Keratinocyte (primary cell): ENCODE results near the gene ADAM12. TPM values are rescaled to one million over a fixed set of nuclear protein-coding genes. Genes with fewer than 3 reads are reported as not detected.

ENCODE experiments used
- DNase-seq: peaks from one replicate; pipeline ENCODE4 v3.0.0-alpha.2; 2011; ENCODE audit warnings: low read depth, missing footprints, low spot score
- FAIRE-seq: peaks from 2 replicates; lab custom pipeline; 2011; peaks lifted over from hg19 to GRCh38; lab: Jason Lieb, UNC
- H2AFZ ChIP-seq: 2 replicates; pipeline ENCODE4 v1.6.0; 2012; ENCODE audit warnings: low read length, control low read depth, inconsistent platforms; ENCODE audit not compliant: control insufficient read depth
- H3K27ac ChIP-seq: 2 replicates; pipeline ENCODE4 v1.5.1; 2011; ENCODE audit warnings: low read length; ENCODE audit not compliant: control insufficient read depth, insufficient read depth
- H3K27me3 ChIP-seq: 3 replicates; pipeline ENCODE4 v1.6.0; 2011; ENCODE audit warnings: low read length; ENCODE audit not compliant: control insufficient read depth, insufficient read depth; ENCODE audit errors: extremely low read depth
- H3K36me3 ChIP-seq, 2 experiments: 2 replicates in 1 of 2; 3 replicates in 1 of 2; pipeline ENCODE4 v1.5.1; 2011; ENCODE audit warnings: low read length in 2 of 2, mild to moderate bottlenecking in 1 of 2; ENCODE audit not compliant: control insufficient read depth in 2 of 2, insufficient read depth in 2 of 2; ENCODE audit errors: extremely low read depth in 1 of 2
- H3K4me1 ChIP-seq: 3 replicates; pipeline ENCODE4 v1.5.1; 2011; ENCODE audit warnings: low read length; ENCODE audit not compliant: control insufficient read depth, insufficient read depth; ENCODE audit errors: extremely low read depth
- H3K4me2 ChIP-seq: 3 replicates; pipeline ENCODE4 v1.6.0; 2011; ENCODE audit warnings: low read depth, low read length; ENCODE audit not compliant: control insufficient read depth, insufficient read depth; ENCODE audit errors: extremely low read depth
- H3K4me3 ChIP-seq, 3 experiments: fragments of 200-600 bp in 1 of 3; sonication (generic) in 1 of 3; 2 replicates in 2 of 3; 3 replicates in 1 of 3; pipeline ENCODE4 v1.5.1; 2011 to 2016; ENCODE audit warnings: low read length in 3 of 3, mild to moderate bottlenecking in 3 of 3, control low read depth in 2 of 3, inconsistent platforms in 1 of 3, low read depth in 1 of 3, mixed read lengths in 1 of 3, mixed run types in 1 of 3, moderate library complexity in 1 of 3; ENCODE audit not compliant: control insufficient read depth in 2 of 3, insufficient read depth in 2 of 3; ENCODE audit errors: extremely low read depth in 1 of 3
- H3K79me2 ChIP-seq: 2 replicates; pipeline ENCODE4 v1.6.0; 2012; ENCODE audit warnings: low read length; ENCODE audit not compliant: control insufficient read depth, insufficient read depth
- H3K9ac ChIP-seq: 3 replicates; pipeline ENCODE4 v1.6.0; 2011; ENCODE audit warnings: low read length; ENCODE audit not compliant: control insufficient read depth, insufficient read depth; ENCODE audit errors: extremely low read depth
- H3K9me1 ChIP-seq: 3 replicates; pipeline ENCODE4 v1.6.0; 2011; ENCODE audit warnings: low read length; ENCODE audit not compliant: control insufficient read depth, insufficient read depth; ENCODE audit errors: extremely low read depth
- H3K9me3 ChIP-seq: 2 replicates; pipeline ENCODE4 v1.5.1; 2012; ENCODE audit warnings: low read depth, low read length; ENCODE audit not compliant: control insufficient read depth
- H4K20me1 ChIP-seq: 3 replicates; pipeline ENCODE4 v1.6.0; 2011; ENCODE audit warnings: low read length; ENCODE audit not compliant: control insufficient read depth, insufficient read depth; ENCODE audit errors: extremely low read depth
- EZH2 ChIP-seq: IDR thresholded peaks from one replicate; pipeline ENCODE4 v1.6.1; 2012; ENCODE audit warnings: inconsistent platforms, mild to moderate bottlenecking, low read length, moderate library complexity
- dilution Hi-C: fragments of 300-500 bp; cut with MboI; formaldehyde crosslinking; loops from one replicate; pipeline ENCODE4 v1.7.0; 2020; ENCODE audit warnings: low sequenced_read_pairs; ENCODE audit not compliant: extremely low pct_ligation_motif_present
- polyA plus RNA-seq, 5 experiments: library from polyadenylated mRNA; depleted of rRNA in 3 of 5; stranded (reverse) in 3 of 5; stranded (forward) in 1 of 5; unstranded in 1 of 5; fragments of >200 nt; gene quantifications; 1 replicate in 1 of 5; 2 replicates in 3 of 5; 3 replicates in 1 of 5; pipeline versions ENCODE4 v1.2.1 to v1.2.3, GENCODE V29; 2011 to 2012; ENCODE audit warnings: missing spikeins in 2 of 5, low read depth in 1 of 5, low replicate concordance in 1 of 5
- TF ChIP-seq, protein P1 (sequence below), 3 experiments: IDR thresholded peaks in 1 of 3; conservative IDR thresholded peaks in 1 of 3; optimal IDR thresholded peaks in 1 of 3; 2 replicates in 2 of 3; 3 replicates in 1 of 3; pipeline versions ENCODE3 to v1.5.1; 2011; ENCODE audit warnings: low read length in 3 of 3, mild to moderate bottlenecking in 3 of 3, moderate library complexity in 2 of 3, control low read depth in 1 of 3, inconsistent platforms in 1 of 3; ENCODE audit not compliant: insufficient read depth in 2 of 3; ENCODE audit errors: extremely low read depth in 1 of 3

The ADAM12 gene
- polyA plus RNA-seq, 1 donor (not counting 4 experiments of a cell fraction or from before 2014, with no cell fraction given) = 0.07 TPM

DNA sequence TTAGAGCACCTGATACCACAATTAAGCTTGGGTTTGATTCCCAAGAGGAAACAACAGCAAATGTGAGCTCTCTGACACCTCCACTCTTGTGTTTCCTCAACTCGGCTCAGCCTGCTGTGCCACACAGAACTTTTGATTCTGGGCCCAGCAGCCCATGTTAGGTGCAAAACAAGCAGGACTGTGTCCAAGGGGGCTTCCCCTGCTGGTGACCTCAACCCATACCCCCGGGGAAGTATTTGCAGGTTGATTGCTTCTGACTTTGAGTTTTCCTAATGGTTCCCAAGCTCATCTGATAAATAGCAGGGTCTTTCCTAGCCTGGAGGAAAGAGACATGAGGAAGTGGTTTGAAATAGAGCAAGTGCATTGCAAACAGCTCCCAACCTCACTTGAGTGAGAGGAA, 43.5 kb upstream of the ADAM12 start:
- H3K36me3 ChIP-seq = no peaks in the 10 kb centered on the region
- FAIRE-seq (no peak), DNase-seq (no peak)
- no peak overlapping the region for H3K4me2 ChIP-seq
- dilution Hi-C loops = no loop called here
- H3K4me3 ChIP-seq = no peak overlapping the region
- no peaks in the 10 kb centered on the region for H3K79me2 ChIP-seq
- H4K20me1 ChIP-seq = no peaks in the 10 kb centered on the region
- peaks cover 7% of the 10 kb centered on the region for H3K27me3 ChIP-seq
- H3K9ac ChIP-seq = no peak overlapping the region
- no peak for TF ChIP-seq EZH2
- TF ChIP-seq, protein P1, sequence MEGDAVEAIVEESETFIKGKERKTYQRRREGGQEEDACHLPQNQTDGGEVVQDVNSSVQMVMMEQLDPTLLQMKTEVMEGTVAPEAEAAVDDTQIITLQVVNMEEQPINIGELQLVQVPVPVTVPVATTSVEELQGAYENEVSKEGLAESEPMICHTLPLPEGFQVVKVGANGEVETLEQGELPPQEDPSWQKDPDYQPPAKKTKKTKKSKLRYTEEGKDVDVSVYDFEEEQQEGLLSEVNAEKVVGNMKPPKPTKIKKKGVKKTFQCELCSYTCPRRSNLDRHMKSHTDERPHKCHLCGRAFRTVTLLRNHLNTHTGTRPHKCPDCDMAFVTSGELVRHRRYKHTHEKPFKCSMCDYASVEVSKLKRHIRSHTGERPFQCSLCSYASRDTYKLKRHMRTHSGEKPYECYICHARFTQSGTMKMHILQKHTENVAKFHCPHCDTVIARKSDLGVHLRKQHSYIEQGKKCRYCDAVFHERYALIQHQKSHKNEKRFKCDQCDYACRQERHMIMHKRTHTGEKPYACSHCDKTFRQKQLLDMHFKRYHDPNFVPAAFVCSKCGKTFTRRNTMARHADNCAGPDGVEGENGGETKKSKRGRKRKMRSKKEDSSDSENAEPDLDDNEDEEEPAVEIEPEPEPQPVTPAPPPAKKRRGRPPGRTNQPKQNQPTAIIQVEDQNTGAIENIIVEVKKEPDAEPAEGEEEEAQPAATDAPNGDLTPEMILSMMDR (optimal IDR thresholded peaks at IDR 0.05 in 1 of 3, IDR thresholded peaks at IDR 0.05 in 1 of 3, conservative IDR thresholded peaks at IDR 0.05 in 1 of 3; ENCODE audit: extremely low read depth in 1 of 3, insufficient read depth in 2 of 3, low read length in 3 of 3) = no peak
- H3K9me1 ChIP-seq = no peaks in the 10 kb centered on the region
- H3K4me1 ChIP-seq = peaks cover 2% of the 10 kb centered on the region
- no peaks in the 10 kb centered on the region for H3K9me3 ChIP-seq
- H3K27ac ChIP-seq = no peak overlapping the region
- H2AFZ ChIP-seq = no peak overlapping the region

DNA sequence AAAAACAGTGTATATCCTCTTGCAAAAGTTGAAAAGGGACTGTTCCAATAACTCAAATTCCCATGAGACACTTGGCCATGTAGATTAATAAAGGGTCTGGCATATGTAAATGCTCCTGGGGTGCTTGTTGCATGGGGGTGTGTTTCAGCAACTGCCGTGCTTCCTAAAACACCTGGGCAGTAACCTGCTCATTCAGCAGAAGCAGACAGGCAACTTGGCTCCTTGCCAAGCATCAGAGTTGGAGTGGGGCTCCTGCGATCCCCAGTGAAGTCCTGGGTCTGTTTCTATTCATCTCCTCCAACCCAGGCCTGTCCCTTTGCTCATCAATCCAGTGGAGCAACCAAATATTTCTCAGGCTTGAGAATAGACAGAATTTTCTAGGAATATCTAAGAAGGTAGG, 42.2 kb upstream of the ADAM12 start:
- H3K36me3 ChIP-seq = no peaks in the 10 kb centered on the region
- H2AFZ ChIP-seq = no peak overlapping the region
- peaks cover 7% of the 10 kb centered on the region for H3K27me3 ChIP-seq
- H3K4me1 ChIP-seq = peaks cover 2% of the 10 kb centered on the region
- no peak overlapping the region for H3K4me3 ChIP-seq
- H3K9ac ChIP-seq = no peak overlapping the region
- H3K4me2 ChIP-seq = no peak overlapping the region
- dilution Hi-C loops = no loop called here
- H3K9me3 ChIP-seq = no peaks in the 10 kb centered on the region
- no peaks in the 10 kb centered on the region for H3K9me1 ChIP-seq
- TF ChIP-seq EZH2 = no peak
- TF ChIP-seq, protein P1 (optimal IDR thresholded peaks at IDR 0.05 in 1 of 3, IDR thresholded peaks at IDR 0.05 in 1 of 3, conservative IDR thresholded peaks at IDR 0.05 in 1 of 3; ENCODE audit: extremely low read depth in 1 of 3, insufficient read depth in 2 of 3, low read length in 3 of 3) = no peak
- no peaks in the 10 kb centered on the region for H4K20me1 ChIP-seq
- DNase-seq (no peak), FAIRE-seq (no peak)
- no peak overlapping the region for H3K27ac ChIP-seq
- no peaks in the 10 kb centered on the region for H3K79me2 ChIP-seq
